MM.1S (cell line): ENCODE measurements around the gene GTPBP4.
"Not testable (repeated sequence)": the region's sequence is repeated elsewhere in the genome, so short reads cannot be mapped to it uniquely, and the experiment has no call there.

Experiments used
- DNase-seq: peaks from one replicate; pipeline ENCODE4 v3.0.0-alpha.2; 2015
- H2AFZ ChIP-seq: fragments of 300-600 bp; sonication (generic); 2 replicates; pipeline ENCODE4 v1.6.0; 2016; ENCODE audit warnings: antibody characterized with exemption, low read length
- H3F3A ChIP-seq: fragments of 300-600 bp; sonication (generic); 2 replicates; pipeline ENCODE4 v1.6.1; 2016; ENCODE audit warnings: mild to moderate bottlenecking, antibody characterized with exemption, low read length, moderate library complexity, mixed read lengths; ENCODE audit not compliant: insufficient read depth
- H3K27ac ChIP-seq: fragments of 300-600 bp; sonication (generic); 2 replicates; pipeline ENCODE4 v1.5.1; 2016; ENCODE audit warnings: mild to moderate bottlenecking, low read length
- H3K27me3 ChIP-seq: fragments of 300-600 bp; sonication (generic); replicated peaks from 2 replicates; pipeline ENCODE4 v1.6.0; 2016; ENCODE audit warnings: low read length; ENCODE audit not compliant: insufficient read depth
- H3K36me3 ChIP-seq: fragments of 300-600 bp; sonication (generic); replicated peaks from 2 replicates; pipeline ENCODE4 v1.6.1; 2016; ENCODE audit warnings: mild to moderate bottlenecking, low read length, mixed read lengths; ENCODE audit not compliant: insufficient read depth
- H3K4me1 ChIP-seq: fragments of 300-600 bp; sonication (generic); 2 replicates; pipeline ENCODE4 v1.6.1; 2016; ENCODE audit warnings: low read length, mixed read lengths
- H3K4me2 ChIP-seq: fragments of 300-600 bp; sonication (generic); 2 replicates; pipeline ENCODE4 v1.6.0; 2016; ENCODE audit warnings: low read depth, low read length
- H3K4me3 ChIP-seq: fragments of 300-600 bp; sonication (generic); 2 replicates; pipeline ENCODE4 v1.5.1; 2016; ENCODE audit warnings: low read length, mixed read lengths
- H3K79me2 ChIP-seq: fragments of 300-600 bp; sonication (generic); 2 replicates; pipeline ENCODE4 v1.6.1; 2016; ENCODE audit warnings: mixed run types, low read length, mixed read lengths
- H3K9ac ChIP-seq: fragments of 300-600 bp; sonication (generic); 2 replicates; pipeline ENCODE4 v1.6.1; 2016; ENCODE audit warnings: low read length, mixed read lengths
- H3K9me2 ChIP-seq: fragments of 300-600 bp; sonication (generic); replicated peaks from 2 replicates; pipeline ENCODE4 v1.6.1; 2016; ENCODE audit warnings: mild to moderate bottlenecking, low read length, mixed read lengths; ENCODE audit not compliant: insufficient read depth
- H3K9me3 ChIP-seq: fragments of 300-600 bp; sonication (generic); replicated peaks from 2 replicates; pipeline ENCODE4 v1.6.1; 2016; ENCODE audit warnings: mild to moderate bottlenecking, low read length, mixed read lengths; ENCODE audit not compliant: insufficient read depth
- H4K20me1 ChIP-seq: fragments of 300-600 bp; sonication (generic); 2 replicates; pipeline ENCODE4 v1.6.1; 2016; ENCODE audit warnings: mild to moderate bottlenecking, low read length, moderate library complexity, mixed read lengths; ENCODE audit not compliant: insufficient read depth
- CTCF ChIP-seq: fragments of 300-600 bp; sonication (generic); IDR thresholded peaks from 2 replicates; pipeline ENCODE4 v1.5.1; 2016; ENCODE audit warnings: antibody characterized with exemption, low read length, mixed read lengths
- EZH2 ChIP-seq: fragments of 300-600 bp; sonication (generic); optimal IDR thresholded peaks from 2 replicates; pipeline ENCODE3; 2017; ENCODE audit warnings: low read depth, mild to moderate bottlenecking, antibody characterized with exemption, low read length, mixed read lengths
- EZH2phosphoT487 ChIP-seq: fragments of 300-600 bp; sonication (generic); IDR thresholded peaks from 2 replicates; pipeline ENCODE4 v1.6.1; 2018; ENCODE audit warnings: antibody characterized with exemption, low read length

The GTPBP4 gene

DNA sequence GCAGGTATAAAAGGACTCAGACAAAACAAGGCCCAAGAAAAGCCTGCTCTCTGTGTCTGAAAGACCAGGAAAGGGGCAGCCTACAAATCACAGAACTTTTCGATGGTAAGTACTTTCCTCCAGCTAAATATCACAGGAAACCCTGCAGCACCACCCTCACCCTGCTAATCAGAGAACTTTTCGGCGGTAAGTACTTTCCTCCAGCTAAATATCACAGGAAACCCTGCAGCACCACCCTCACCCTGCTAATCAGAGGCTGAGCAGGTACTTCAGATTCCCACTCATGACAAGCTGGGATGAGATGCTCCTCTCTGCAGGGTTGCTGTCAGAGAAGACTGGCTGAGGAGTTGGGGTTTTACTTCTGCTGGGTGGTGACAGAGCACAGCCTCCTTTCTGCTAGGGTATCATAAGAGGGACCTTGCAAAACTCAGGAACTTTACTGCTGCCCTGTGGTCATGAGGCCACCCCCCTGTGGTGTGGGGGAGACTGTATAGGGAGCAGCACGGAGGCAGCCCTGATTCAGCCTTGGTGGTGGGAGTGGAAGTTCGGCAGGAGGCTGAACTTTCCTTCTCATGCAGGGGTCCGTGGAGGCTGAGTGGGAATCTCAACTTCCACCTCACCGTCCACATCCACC is 75.1 kb downstream of the GTPBP4 start:
- no peak overlapping the region for H2AFZ ChIP-seq
- no peaks in the 10 kb centered on the region for H3K9me2 ChIP-seq
- H4K20me1 ChIP-seq, result no peaks in the 10 kb centered on the region
- H3F3A ChIP-seq, result no peaks in the 10 kb centered on the region
- H3K79me2 ChIP-seq, result peaks cover 47% of the 10 kb centered on the region
- no peaks in the 10 kb centered on the region for H3K27me3 ChIP-seq
- H3K4me2 ChIP-seq, result no peak overlapping the region
- no peak for DNase-seq
- no peak overlapping the region for H3K27ac ChIP-seq
- H3K4me1 ChIP-seq, result peaks cover 6% of the 10 kb centered on the region
- H3K9ac ChIP-seq, result no peak overlapping the region
- H3K4me3 ChIP-seq, result no peak overlapping the region
- no peaks in the 10 kb centered on the region for H3K36me3 ChIP-seq
- no peaks in the 10 kb centered on the region for H3K9me3 ChIP-seq
- TF ChIP-seq EZH2 (no peak), EZH2phosphoT487 (no peak), CTCF (no peak)

- H3K79me2 ChIP-seq, result peaks cover 31% of the 10 kb centered on the region
- no peaks in the 10 kb centered on the region for H3K4me1 ChIP-seq
- H3K9ac ChIP-seq, result no peak overlapping the region
- H3K27ac ChIP-seq, result no peak overlapping the region
- no peak for DNase-seq
- H3K4me2 ChIP-seq, result no peak overlapping the region
- no peak overlapping the region for H3K4me3 ChIP-seq
- H4K20me1 ChIP-seq, result no peaks in the 10 kb centered on the region
- H2AFZ ChIP-seq, result no peak overlapping the region
- no peaks in the 10 kb centered on the region for H3F3A ChIP-seq
- H3K36me3 ChIP-seq, result no peaks in the 10 kb centered on the region
- TF ChIP-seq EZH2phosphoT487, result no peak
- no peak for TF ChIP-seq CTCF
- no peak for TF ChIP-seq EZH2
- no peaks in the 10 kb centered on the region for H3K27me3 ChIP-seq
- no peaks in the 10 kb centered on the region for H3K9me3 ChIP-seq
- no peaks in the 10 kb centered on the region for H3K9me2 ChIP-seq
Measured at GRCh38 chr10:1064964-1065247, 76.7 kb downstream of the GTPBP4 start.

DNA sequence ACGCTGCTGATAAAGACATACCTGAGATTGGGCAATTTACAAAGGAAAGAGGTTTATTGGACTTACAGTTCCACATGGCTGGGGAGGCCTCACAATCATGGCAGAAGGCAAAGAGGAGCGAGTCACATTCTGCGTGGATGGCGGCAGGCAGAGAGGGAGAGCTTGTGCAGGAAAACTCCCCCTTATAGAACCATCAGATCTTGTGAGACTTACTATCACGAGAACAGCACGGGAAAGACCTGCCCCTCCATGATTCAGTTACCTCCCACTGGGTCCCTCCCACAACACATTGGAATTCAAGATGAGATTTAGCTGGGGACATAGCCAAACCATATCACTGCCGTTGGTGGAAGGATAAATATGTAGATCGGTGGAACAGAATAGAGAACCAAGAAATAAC is 78.5 kb downstream of the GTPBP4 start:
- not testable (repeated sequence) for H2AFZ ChIP-seq, DNase-seq, H3K27ac ChIP-seq, H3K9me2 ChIP-seq, H3F3A ChIP-seq, H3K4me1 ChIP-seq, H4K20me1 ChIP-seq, H3K27me3 ChIP-seq, H3K4me3 ChIP-seq, H3K4me2 ChIP-seq, H3K9ac ChIP-seq, H3K36me3 ChIP-seq, H3K9me3 ChIP-seq
- H3K79me2 ChIP-seq, result peaks cover 23% of the 10 kb centered on the region

DNA sequence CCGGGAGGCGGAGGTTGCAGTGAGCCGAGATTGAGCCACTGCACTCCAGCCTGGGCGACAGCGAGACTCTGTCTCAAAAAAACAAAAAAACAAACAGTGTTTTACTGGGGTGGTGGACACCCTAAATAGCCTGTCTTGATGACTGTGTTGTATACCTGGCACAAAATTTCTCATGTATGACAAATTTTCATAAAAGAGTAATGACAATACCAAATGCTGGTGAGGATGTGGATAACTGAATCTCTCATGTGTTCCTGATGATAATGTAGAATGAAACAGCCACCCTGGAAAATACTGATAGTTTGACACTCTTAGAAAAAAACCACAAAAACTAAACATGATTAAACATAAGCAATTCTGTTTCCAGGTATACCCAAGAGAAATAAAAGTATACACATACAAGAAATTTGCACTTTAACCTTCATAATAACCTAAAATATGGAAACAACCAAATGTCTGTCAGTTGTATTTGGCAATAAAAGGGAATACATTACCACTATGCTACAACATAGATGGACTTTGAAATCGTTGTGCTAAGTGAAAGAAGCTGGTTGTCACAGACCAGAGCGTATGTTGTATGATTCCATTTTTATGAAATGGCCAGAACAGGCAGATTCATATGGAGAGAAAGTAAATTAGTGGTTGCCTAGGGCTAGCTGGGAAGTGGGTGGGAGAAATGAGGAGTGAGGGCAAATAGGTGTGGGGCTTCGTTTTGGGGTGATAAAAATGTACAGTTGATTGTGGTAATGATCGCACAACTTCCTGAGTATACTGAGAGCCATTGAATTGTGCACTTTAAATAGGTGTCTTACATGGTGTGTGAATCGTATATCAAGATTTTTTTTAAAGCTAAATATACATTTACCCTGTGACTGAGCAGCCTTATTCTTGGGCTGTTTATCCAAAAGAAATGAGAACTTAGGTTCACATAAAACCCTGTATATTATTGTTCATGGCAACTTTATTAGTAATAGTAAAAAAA is 80.4 kb downstream of the GTPBP4 start:
- Histone ChIP-seq H2AFZ (no peak overlapping the region), H3K27ac (no peak overlapping the region), H4K20me1 (no peaks in the 10 kb centered on the region), H3K27me3 (no peaks in the 10 kb centered on the region), H3K79me2 (peaks cover 10% of the 10 kb centered on the region; the same call in 1 of the 2 replicates), H3F3A (no peaks in the 10 kb centered on the region), H3K4me1 (no peaks in the 10 kb centered on the region), H3K9me3 (no peaks in the 10 kb centered on the region), H3K36me3 (no peaks in the 10 kb centered on the region), H3K9me2 (no peaks in the 10 kb centered on the region), H3K4me2 (no peak overlapping the region), H3K4me3 (no peak overlapping the region), H3K9ac (no peak overlapping the region)
- TF ChIP-seq EZH2 (no peak), CTCF (no peak), EZH2phosphoT487 (no peak)
- no peak for DNase-seq
